GOT3 (cell line): Measurements from ENCODE around the gene NR2F2.

Experiments
- DNase-seq: peaks from one replicate; lab custom pipeline; 2025; ENCODE audit warnings: mixed read lengths; lab: John Stamatoyannopoulos, UW

NR2F2 gene

GRCh38 chr15:96316953-96317629 is 13.4 kb upstream of the NR2F2 start:
- no peak for DNase-seq

GRCh38 chr15:96320107-96320506 is 10.4 kb upstream of the NR2F2 start:
- DNase-seq, result no peak

- DNase-seq, result no peak
These were observed 9.5 kb upstream of the NR2F2 start for GRCh38 chr15:96320703-96321638.

- DNase-seq, result no peak
These were observed 8.6 kb upstream of the NR2F2 start for GRCh38 chr15:96321639-96322535.

- DNase-seq, result no peak
These were observed 7.8 kb upstream of the NR2F2 start for GRCh38 chr15:96322536-96323318.

GRCh38 chr15:96323319-96324145 is 7.0 kb upstream of the NR2F2 start:
- no peak for DNase-seq

GRCh38 chr15:96324192-96324895 is 6.2 kb upstream of the NR2F2 start:
- DNase-seq, result no peak

GRCh38 chr15:96324940-96325540 is 5.5 kb upstream of the NR2F2 start:
- no peak for DNase-seq

- no peak for DNase-seq
These were observed 4.8 kb upstream of the NR2F2 start for GRCh38 chr15:96325541-96326327.

- DNase-seq, result no peak
These were observed 4.0 kb upstream of the NR2F2 start for GRCh38 chr15:96326328-96327154.

GRCh38 chr15:96327155-96327741 is 3.3 kb upstream of the NR2F2 start:
- DNase-seq, result no peak

GRCh38 chr15:96328181-96328876 is 2.2 kb upstream of the NR2F2 start:
- DNase-seq, result no peak

GRCh38 chr15:96328877-96329195 is 1.7 kb upstream of the NR2F2 start:
- no peak for DNase-seq

GRCh38 chr15:96329403-96329981 is 1.0 kb upstream of the NR2F2 start:
- DNase-seq, result no peak

- no peak for DNase-seq
These were observed 443 bp upstream of the NR2F2 start for GRCh38 chr15:96330064-96330449.

- no peak for DNase-seq
These were observed 844 bp downstream of the NR2F2 start for GRCh38 chr15:96331144-96331944.
